ENCODE data around the gene TYSND1. TPM values are rescaled to one million over a fixed set of nuclear protein-coding genes. Genes with fewer than 3 reads are reported as not detected.

TYSND1 gene
- total RNA-seq, 2 donors from 2014 or later = 18.2 to 32.4 TPM

DNA sequence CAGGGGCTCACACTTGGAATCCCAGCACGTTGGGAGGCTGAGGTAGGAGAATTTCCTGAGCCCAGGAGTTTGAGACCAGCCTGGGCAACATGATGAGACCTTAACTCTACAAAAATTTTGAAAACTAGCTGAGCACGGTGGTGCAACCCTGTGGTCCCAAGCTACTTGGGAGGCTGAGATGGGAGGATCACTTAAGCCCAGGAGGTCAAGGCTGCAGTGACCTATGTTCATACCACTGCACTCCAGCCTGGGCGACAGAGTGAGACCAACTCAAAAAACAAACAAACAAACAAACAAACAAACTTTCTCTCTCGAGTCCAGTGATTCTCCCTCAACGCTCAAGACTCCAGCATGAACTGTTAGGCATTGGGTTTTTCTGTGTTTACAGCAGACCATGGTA is 2.0 kb upstream of the TYSND1 start:
- Histone ChIP-seq H3K9me3 (no peaks in the 10 kb centered on the region), H3K36me3 (peaks cover 5 to 6% of the 10 kb centered on the region in 2 donors), H3K27me3 (replicated peaks; ENCODE audit: insufficient read depth) (no peaks in the 10 kb centered on the region), H3K4me1 (replicated peaks) (peaks cover 8% of the 10 kb centered on the region), H3K4me3 (no peak overlapping the region), H3K27ac (no peak overlapping the region)
- no peak for DNase-seq (ENCODE audit: low spot score)
- intact Hi-C loops (cut with DNase I) = no loop called here
- TF ChIP-seq, protein P1, sequence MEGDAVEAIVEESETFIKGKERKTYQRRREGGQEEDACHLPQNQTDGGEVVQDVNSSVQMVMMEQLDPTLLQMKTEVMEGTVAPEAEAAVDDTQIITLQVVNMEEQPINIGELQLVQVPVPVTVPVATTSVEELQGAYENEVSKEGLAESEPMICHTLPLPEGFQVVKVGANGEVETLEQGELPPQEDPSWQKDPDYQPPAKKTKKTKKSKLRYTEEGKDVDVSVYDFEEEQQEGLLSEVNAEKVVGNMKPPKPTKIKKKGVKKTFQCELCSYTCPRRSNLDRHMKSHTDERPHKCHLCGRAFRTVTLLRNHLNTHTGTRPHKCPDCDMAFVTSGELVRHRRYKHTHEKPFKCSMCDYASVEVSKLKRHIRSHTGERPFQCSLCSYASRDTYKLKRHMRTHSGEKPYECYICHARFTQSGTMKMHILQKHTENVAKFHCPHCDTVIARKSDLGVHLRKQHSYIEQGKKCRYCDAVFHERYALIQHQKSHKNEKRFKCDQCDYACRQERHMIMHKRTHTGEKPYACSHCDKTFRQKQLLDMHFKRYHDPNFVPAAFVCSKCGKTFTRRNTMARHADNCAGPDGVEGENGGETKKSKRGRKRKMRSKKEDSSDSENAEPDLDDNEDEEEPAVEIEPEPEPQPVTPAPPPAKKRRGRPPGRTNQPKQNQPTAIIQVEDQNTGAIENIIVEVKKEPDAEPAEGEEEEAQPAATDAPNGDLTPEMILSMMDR (IDR thresholded peaks at IDR 0.05) = no peak
- TF ChIP-seq POLR2AphosphoS5 (IDR thresholded peaks at IDR 0.05) (no peak), POLR2A (IDR thresholded peaks at IDR 0.05) (no peak)
- 92% methylated on average over 5 of the region's 5 CpGs for WGBS

DNA sequence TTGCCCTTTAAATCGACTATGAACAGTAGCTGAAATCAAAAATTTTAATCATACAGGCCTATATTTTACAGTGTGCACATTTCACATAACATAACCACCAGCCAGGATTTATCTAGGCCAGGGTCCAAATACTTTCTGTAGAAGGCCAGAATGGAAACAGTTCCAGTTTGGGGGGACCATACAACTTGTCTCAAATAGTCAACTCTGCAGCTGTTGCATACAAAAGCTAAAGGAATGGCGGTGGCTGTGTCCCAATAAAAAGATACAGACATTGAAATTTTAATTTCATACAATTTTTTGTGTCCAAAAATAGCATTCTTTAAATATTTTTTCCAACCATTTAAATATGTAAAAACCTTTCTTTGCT is 742 bp upstream of the TYSND1 start:
- Histone ChIP-seq H3K27ac (peak overlapping the region; percentile 83 to 89), H3K36me3 (peaks cover 0 to 2% of the 10 kb centered on the region in 2 donors), H3K4me3 (peak overlapping the region in 1 of 2 donors; percentile 51), H3K27me3 (replicated peaks; ENCODE audit: insufficient read depth) (no peaks in the 10 kb centered on the region), H3K9me3 (no peaks in the 10 kb centered on the region), H3K4me1 (replicated peaks) (peaks cover 8% of the 10 kb centered on the region)
- DNase-seq (ENCODE audit: low spot score) = no peak
- intact Hi-C loops (cut with DNase I) = loop anchor here (2.0 kb wide), 1 partner anchor 24 kb away; the partner anchor contains the start of gene SAR1A
- TF ChIP-seq, protein P1 (IDR thresholded peaks at IDR 0.05) = no peak
- TF ChIP-seq POLR2AphosphoS5 (IDR thresholded peaks at IDR 0.05) (no peak), POLR2A (IDR thresholded peaks at IDR 0.05) (no peak)
- 11% methylated on average over 2 of the region's 2 CpGs for WGBS

DNA sequence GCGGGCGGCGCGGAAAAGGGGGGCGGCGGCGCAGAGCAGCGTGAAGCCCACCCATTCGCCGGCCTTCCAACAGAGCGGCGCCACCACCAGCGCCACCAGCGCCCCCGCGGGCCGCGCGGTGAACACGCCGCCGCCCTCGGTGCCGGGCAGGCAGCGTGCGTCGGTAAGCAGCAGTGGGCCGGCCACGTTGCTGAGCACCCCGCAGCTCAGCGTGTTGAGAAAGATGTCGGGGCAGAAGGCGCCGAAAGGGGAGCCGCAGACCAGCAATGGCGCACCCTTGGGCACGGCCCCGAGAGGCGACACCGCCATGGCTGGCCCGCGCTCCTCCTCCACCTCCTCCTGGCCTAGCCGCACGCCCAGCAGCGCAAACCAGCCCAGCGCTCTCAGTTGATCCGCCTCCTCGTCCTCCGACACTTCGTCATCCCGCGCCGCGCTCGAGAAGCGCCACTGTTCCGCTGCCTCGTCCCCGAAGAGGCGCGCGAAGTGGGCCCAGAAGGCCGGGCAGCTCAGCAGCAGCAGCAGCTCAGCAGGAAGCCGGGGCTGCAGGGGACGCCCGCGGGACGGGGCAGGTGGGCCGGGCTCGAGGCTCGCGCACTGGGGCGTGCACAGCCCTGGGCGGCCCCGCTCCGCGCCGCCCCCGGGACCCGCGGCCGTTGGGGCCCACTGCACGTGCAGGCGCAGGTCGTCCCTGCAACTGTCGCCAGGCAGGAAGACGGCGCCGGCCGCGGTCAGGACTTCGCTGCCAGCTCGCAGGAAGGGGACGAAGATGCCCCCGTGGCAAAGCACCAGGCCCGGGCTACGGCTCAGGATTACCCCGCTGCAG is 623 bp downstream of the TYSND1 start:
- WGBS = under 1% methylated on average over 54 of the region's 98 CpGs
- H3K27me3 ChIP-seq (replicated peaks; ENCODE audit: insufficient read depth) = no peaks in the 10 kb centered on the region
- TF ChIP-seq POLR2A (IDR thresholded peaks at IDR 0.05) (no peak), POLR2AphosphoS5 (IDR thresholded peaks at IDR 0.05) (peak; percentile 22)
- TF ChIP-seq, protein P1 (IDR thresholded peaks at IDR 0.05) = peak in 2 of 4 experiments; percentile 57 to 69

DNA sequence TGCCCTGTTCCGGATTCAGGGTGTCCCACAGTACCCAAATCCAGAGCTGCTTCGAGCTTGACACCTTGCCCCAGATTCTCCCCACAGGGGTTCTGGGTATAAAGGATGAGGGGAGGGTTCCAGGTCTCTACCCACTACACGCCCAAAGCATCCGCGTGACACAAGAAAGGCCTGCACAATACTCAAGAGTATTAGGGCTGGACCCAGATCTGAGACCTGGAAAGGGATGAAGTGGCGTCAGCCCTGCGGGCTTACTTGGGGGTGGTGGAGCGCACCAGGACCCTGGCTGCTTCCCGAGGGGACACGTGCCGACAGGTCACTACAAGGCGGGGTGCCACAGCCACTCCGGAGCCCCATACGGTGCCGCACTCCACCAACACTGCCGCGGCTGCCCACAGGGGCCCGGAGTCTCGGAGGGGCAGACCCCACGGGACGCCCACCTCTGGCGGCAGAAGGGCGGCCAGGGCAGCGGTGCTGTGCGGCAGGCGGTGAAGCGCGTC is 1.3 kb downstream of the TYSND1 start:
- DNase-seq (ENCODE audit: low spot score) = no peak
- no peaks in the 10 kb centered on the region for H3K36me3 ChIP-seq
- peak overlapping the region; percentile 51 to 69 for H3K4me3 ChIP-seq
- peak overlapping the region; percentile 83 to 89 for H3K27ac ChIP-seq
- H3K4me1 ChIP-seq (replicated peaks) = peaks cover 8% of the 10 kb centered on the region
- 10% methylated on average over 19 of the region's 28 CpGs for WGBS
- no peaks in the 10 kb centered on the region for H3K27me3 ChIP-seq (replicated peaks; ENCODE audit: insufficient read depth)
- no peaks in the 10 kb centered on the region for H3K9me3 ChIP-seq
- intact Hi-C loops (cut with DNase I) = no loop called here
- TF ChIP-seq, protein P1 (IDR thresholded peaks at IDR 0.05) = no peak
- TF ChIP-seq POLR2AphosphoS5 (IDR thresholded peaks at IDR 0.05) (no peak), POLR2A (IDR thresholded peaks at IDR 0.05) (no peak)

More for the DNA sequence above, 623 bp downstream of the TYSND1 start:
- H3K27ac ChIP-seq = peak overlapping the region; percentile 83 to 89
- no peaks in the 10 kb centered on the region for H3K9me3 ChIP-seq
- H3K36me3 ChIP-seq = no peaks in the 10 kb centered on the region
- peak; percentile 24 for DNase-seq (ENCODE audit: low spot score)
- H3K4me1 ChIP-seq (replicated peaks) = peaks cover 8% of the 10 kb centered on the region
- H3K4me3 ChIP-seq = peak overlapping the region; percentile 51 to 69
- intact Hi-C loops (cut with DNase I) = loop anchor here (2.0 kb wide), 1 partner anchor 25 kb away; the partner anchor contains the start of gene SAR1A

All from prostate gland (tissue), 2 donors.